Measurements from ENCODE around the gene ANKRD11.
A peak's percentile ranks its signal among the peaks of the same experiment; 100 is the strongest.
"Not testable (repeated sequence)": the region's sequence is repeated elsewhere in the genome, so short reads cannot be mapped to it uniquely, and the experiment has no call there.

ANKRD11 gene

GRCh38 chr16:89264800-89265550 is 225.4 kb downstream of the ANKRD11 start:
- DNase-seq (ENCODE audit: low spot score): no peak

GRCh38 chr16:89261691-89262563 is 228.4 kb downstream of the ANKRD11 start:
- no peak for DNase-seq (ENCODE audit: low spot score)

GRCh38 chr16:89259901-89260300 is 230.5 kb downstream of the ANKRD11 start:
- not testable (repeated sequence) for DNase-seq (ENCODE audit: low spot score)

GRCh38 chr16:89257757-89258465 is 232.4 kb downstream of the ANKRD11 start:
- no peak for DNase-seq (ENCODE audit: low spot score)

GRCh38 chr16:89257281-89257731 is 233.1 kb downstream of the ANKRD11 start:
- no peak for DNase-seq (ENCODE audit: low spot score)

DNA sequence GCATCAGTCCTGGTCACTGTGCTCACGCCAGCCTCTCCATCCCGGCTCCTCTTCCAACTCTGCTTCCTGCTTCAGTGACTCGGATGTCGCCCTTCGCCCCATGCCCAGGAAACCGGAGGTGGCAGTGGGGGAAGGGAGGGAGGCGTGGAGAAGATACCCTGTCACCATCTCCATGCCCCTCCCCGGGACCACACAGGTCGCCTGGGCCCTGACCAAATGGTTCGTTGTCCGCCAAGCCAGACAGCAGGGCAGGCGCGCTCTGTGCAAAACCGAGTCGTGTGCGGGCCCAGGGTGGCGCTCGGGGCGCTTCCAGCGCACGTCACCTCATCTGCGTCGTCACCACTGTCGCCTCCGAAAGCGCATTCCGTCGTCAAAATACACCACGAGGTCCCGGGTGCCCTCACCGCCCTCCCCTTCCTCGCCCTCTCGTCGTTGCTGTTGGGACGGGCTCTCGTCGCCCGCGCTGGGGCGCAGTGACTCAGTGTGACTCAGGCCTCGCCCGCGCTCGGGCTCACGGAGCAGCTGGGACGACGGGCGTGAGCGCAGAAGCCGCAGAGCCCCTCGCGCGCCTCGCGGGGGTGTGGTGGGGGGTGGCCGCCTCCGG is 233.6 kb downstream of the ANKRD11 start:
- no peak for DNase-seq (ENCODE audit: low spot score)

DNA sequence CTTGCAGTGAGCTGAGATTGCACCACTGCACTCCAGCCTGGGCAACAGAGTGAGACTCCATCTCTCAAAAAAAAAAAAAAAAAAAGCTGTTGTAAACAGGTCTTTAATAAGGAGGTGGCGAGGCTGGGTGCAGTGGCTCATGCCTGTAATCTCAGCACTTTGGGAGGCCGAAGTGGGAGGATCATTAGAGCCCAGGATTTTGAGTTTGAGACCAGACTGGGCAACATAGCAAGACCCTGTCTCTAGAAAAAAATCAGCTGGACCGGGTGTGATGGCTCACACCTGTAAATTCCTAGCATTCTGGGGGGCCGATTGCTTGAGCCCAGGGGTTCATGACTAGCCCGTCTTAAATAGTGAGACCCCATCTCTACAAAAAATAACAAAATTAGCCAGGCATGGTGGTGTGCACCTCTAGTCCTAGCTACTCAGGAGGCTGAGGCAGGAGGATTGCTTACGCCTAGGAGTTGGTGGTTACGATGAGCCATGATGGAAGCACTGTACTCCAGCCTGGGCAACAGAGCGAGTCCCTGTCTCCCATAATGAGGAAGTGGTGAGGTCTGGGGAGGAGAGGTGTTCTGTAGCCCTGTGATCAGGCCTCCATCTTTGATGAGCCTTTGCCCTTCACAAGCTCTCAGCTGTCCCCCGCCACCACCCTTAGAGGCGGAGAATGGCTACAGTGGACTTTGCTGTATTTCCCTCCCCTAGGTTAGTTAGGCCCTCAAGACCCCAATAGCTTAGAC is 236.6 kb downstream of the ANKRD11 start:
- no peak for DNase-seq (ENCODE audit: low spot score)

GRCh38 chr16:89248196-89248982 is 242.0 kb downstream of the ANKRD11 start:
- no peak for DNase-seq (ENCODE audit: low spot score)

- DNase-seq (ENCODE audit: low spot score): not testable (repeated sequence)
Observed at GRCh38 chr16:89247734-89248075, 242.7 kb downstream of the ANKRD11 start.

- DNase-seq (ENCODE audit: low spot score): peak; percentile 85
Observed at GRCh38 chr16:89246903-89247733, 243.2 kb downstream of the ANKRD11 start.

- DNase-seq (ENCODE audit: low spot score): no peak
Observed at GRCh38 chr16:89246383-89246902, 243.9 kb downstream of the ANKRD11 start.

DNA sequence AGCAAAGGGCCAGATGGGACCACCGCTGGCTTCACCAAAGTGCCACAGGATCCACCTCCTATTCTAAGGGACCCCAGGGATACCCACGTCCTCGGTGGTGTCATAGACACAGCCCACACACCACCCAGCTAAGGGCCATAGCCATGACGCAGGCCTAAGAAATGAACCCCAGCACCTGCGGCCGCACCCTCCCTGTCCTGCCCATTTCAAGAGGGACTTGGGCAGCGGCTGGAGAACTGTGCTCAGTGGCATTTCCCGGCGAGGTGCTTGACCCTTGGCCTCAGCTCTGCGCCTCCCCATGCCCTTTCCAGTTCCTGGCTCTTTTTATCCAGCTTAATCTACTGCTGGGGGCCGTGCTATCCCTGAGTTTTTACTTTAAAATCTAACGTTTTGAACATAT is 245.6 kb downstream of the ANKRD11 start:
- DNase-seq (ENCODE audit: low spot score): no peak

DNA sequence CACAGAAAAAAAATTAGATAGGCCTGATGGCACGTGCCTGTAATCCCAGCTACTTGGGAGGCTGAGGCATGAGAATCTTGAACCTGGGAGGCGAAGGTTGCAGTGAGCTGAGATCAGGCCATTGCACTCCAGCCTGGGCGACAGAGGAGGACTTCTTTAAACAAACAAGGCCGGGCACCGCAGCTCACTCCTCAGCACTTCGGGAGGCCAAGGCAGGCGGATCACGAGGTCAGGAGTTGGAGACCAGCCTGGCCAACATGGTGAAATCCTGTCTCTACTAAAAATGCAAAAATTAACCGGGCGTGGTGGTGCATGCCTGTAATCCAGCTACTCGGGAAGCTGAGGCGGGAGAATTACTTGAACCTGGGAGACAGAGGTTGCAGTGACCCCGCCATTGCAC is 246.1 kb downstream of the ANKRD11 start:
- not testable (repeated sequence) for DNase-seq (ENCODE audit: low spot score)

DNA sequence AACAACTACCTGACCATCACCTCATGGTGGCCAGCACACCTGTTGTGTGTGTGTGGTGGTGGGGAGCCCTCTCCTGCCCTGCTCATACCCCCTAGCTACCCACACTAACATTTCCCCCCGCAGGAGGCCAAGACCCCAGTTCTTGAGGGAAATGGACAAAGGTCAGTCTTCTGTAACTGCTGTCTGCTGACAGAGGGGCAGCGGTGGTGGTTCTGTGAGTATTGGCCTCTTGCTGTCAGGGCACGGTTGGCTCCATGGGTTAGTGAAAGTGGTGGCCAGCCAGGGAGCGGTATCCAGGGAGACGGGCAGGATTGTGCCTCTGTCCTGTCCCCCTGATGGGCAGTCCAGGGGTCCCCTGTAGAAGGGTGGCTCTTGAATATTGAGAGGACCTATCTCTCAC is 246.7 kb downstream of the ANKRD11 start:
- no peak for DNase-seq (ENCODE audit: low spot score)

DNA sequence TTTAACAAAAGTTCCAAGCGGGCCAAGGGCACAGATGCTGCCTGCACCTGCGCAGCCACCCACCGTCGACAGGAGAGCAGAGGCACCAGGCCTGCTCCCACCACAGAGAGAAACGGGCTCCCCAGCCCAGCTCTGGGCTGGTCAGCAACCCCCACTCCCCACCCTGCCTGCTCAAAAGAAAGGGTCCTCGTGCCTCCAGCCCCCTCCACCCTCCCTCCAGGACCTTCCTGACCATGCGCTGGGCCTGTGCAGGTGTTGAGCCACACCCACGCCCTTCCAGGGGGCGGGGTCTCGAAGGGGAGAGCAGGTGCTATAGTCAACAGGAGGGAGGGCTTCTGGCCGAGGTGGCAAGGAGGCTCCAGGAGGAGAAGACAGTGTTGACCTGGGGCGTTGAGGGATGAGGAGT is 247.6 kb downstream of the ANKRD11 start:
- DNase-seq (ENCODE audit: low spot score): no peak

DNA sequence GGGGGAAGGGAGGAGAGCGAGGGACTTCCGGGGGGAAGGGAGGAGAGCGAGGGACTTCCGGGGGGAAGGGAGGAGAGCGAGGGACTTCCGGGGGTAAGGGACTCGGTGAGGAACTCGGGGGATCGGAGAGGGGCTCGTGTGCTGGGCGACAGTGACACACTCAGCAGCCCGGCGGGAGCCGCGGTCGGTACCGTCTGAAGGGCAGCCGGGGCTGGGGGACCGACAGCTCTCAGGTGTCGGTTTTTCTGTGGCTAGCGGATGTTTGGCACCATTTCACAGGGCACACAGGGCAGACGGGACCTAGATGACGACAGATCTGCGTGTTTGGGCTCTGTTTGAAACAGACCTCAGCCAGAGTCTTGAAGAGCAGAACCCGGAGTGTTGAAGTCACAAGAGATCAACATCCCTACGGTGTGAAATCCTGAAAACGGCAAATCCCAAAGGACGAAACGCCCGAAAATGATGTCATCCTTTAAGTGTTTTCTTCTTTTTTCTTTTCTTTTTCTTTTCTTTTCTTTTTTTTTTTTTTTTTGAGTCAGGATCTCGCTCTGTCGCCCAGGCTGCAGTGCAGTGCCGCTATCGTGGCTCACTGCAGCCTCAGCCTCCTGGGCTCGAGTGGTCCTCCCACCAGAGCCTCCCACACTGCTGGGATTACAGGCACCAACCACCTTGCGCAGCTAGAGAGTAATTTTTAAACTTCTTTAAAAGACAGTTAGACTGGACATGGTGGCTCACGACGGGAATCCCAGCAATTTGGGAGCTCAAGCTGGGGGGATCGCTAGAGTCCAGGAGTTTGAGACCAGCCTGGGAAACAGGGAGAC is 249.0 kb downstream of the ANKRD11 start:
- DNase-seq (ENCODE audit: low spot score): peak; percentile 80

DNA sequence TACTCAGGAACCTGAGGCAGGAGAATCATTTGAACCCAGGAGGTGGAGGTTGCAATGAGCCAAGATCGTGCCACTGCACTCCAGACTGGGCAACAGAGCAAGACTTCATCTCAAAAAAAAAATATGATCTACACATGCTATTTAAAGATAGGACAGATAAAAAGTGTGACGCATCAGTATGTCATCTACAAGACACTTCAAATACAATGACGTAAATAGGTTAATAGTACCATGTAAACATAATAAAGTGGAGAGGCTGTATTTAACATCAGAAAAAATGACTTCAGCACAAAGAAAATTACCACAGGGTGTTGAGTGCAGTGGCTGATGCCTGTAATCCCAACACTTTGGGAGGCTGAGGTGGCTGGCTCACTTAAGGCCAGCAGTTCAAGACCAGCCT is 252.6 kb downstream of the ANKRD11 start:
- no peak for DNase-seq (ENCODE audit: low spot score)

DNA sequence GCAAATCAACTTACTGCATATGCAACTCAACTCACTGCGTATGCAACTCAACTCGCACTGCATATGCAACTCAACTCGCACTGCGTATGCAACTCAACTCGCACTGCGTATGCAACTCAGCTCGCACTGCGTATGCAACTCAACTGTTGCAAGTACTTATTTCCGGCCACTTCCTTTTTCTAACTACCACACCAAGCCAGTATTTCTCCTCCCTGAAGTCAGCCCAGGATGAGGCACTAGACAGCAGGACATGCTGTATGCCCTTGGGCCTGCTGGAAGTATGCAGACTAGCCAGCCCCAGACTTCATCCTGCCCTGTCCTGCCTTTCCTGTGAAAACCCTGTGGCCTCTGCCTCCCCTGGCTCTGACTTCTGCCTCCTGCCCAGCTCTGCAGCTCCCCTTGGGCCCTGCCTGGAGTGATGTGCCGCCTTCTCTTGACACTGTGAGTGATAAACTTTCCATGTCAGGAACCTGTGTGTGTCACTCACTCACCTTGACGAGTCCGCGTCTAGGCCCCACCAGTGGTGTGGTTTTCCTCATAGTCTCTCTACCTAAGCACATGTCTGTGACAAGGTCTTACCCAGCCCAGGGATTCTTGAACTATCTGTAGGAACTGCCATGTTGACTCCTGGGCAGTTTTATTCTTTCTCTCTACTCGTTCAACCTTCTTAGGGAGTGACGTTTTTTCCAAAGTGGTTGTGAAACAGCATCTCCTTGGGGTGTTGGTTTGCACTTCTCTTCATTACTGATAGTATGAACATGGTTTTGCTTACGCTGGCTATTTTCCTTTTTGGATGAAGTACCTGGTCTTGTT is 256.5 kb downstream of the ANKRD11 start:
- DNase-seq (ENCODE audit: low spot score): no peak

All from hematopoietic multipotent progenitor cell treated with erythropoietin and hydrocortisone succinate and interleukin-3 and kit ligand, for 17 days (in vitro differentiated cells).